Measurements from ENCODE around the gene SECISBP2L. TPM values are rescaled to one million over a fixed set of nuclear protein-coding genes. Genes with fewer than 3 reads are reported as not detected.

SECISBP2L gene
- total and polyA plus RNA-seq, 8 donors: 5.1 to 28.4 (median 17.7) TPM

DNA sequence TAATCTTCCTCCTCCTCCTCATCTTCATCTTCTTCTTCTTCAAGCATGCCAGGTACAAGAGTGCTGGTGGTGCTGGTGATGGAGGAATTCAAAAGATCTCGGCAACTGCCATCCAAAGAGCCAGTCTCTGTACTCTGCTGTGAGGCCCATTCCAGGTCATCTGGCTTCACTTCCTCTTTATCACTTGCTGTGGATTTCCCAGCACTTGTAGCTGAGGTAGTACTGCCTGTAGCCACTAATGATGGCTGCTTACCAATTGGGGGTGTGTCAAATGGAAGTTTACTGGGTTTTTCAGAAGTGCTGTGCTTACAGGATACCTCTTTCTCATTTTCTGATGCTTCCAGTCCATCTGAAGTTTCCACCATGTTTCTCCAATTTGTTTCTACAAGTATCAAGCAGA is 53.7 kb downstream of the SECISBP2L start:
- Histone ChIP-seq H3K4me3 (no peak overlapping the region), H3K27ac (no peak overlapping the region), H3K4me1 (no peaks in the 10 kb centered on the region), H3K9me3 (no peaks in the 10 kb centered on the region), H3K36me3 (peaks cover 9 to 34% (median 21%) of the 10 kb centered on the region in 3 donors), H3K27me3 (no peaks in the 10 kb centered on the region)
- FAIRE-seq (no peak), ATAC-seq (no peak), DNase-seq (no peak)
- 94 to 96% methylated on average over 1 of the region's 1 CpG for WGBS, 2 donors
- intact Hi-C loops (cut with DNase I): no loop called here
- TF ChIP-seq, protein P1, sequence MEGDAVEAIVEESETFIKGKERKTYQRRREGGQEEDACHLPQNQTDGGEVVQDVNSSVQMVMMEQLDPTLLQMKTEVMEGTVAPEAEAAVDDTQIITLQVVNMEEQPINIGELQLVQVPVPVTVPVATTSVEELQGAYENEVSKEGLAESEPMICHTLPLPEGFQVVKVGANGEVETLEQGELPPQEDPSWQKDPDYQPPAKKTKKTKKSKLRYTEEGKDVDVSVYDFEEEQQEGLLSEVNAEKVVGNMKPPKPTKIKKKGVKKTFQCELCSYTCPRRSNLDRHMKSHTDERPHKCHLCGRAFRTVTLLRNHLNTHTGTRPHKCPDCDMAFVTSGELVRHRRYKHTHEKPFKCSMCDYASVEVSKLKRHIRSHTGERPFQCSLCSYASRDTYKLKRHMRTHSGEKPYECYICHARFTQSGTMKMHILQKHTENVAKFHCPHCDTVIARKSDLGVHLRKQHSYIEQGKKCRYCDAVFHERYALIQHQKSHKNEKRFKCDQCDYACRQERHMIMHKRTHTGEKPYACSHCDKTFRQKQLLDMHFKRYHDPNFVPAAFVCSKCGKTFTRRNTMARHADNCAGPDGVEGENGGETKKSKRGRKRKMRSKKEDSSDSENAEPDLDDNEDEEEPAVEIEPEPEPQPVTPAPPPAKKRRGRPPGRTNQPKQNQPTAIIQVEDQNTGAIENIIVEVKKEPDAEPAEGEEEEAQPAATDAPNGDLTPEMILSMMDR (IDR thresholded peaks at IDR 0.05): no peak

DNA sequence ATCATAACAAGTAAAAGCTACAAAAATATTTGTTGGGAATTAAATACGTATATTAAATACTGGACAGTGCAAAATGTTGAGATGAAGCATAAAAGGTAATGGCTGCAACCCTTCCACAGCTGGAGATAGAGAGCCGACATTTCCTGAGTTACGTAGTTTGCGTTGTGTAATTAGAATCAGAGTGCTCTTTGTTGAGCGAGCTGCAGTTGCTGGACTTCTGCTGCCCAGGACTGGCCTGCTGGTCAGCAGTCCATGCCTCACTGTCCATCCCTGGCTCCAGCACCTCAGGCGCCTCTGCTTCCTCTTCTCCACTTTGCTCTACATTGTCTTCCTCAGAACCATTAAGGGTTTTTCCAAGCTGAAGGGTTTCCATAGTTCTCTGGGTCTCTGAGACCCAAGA is 54.1 kb downstream of the SECISBP2L start:
- DNase-seq (no peak), ATAC-seq (no peak), FAIRE-seq (no peak)
- TF ChIP-seq, protein P1 (IDR thresholded peaks at IDR 0.05): no peak
- H3K4me1 ChIP-seq: no peaks in the 10 kb centered on the region
- H3K27ac ChIP-seq: no peak overlapping the region
- intact Hi-C loops (cut with DNase I): no loop called here
- no peaks in the 10 kb centered on the region for H3K27me3 ChIP-seq
- no peak overlapping the region for H3K4me3 ChIP-seq
- H3K36me3 ChIP-seq: peaks cover 9 to 33% (median 21%) of the 10 kb centered on the region in 3 donors
- WGBS, 2 donors: 95 to 98% methylated on average over 6 of the region's 6 CpGs
- no peaks in the 10 kb centered on the region for H3K9me3 ChIP-seq

DNA sequence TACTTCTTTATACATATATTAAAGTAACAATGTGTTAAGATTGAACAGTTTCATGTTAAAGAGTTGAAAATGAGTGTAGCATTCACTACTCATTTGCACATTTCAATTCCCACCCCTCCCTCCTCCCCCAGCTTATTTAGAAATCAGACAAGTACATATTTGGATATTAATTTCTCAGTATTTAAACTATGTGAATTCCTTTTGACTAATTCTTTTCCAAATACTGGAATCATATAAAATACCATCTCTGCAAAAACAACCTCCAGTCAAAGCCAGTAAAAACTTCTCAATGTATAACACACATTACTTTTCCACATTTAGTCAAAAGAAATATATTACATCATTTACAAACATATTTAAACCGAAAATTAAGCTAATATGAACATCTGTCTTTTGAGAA is 57.1 kb downstream of the SECISBP2L start:
- intact Hi-C loops (cut with DNase I): no loop called here

DNA sequence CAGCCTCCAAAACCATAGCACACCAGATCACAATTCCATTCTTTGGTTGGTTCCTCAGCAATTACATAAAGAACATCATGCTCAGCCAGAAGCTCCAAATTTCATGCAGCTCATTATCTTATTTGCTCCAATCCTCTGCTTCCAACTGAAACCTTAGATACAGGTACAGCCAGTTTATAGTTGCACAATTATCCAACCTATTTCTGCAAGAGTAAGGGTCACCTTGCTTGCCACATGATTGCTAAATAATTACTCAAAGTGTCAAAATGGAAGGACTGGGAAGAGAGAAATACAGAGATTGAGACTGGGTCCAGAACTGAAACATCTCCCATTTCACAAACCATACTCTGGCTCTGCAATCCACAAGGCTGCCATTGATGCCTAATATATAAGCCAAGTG is 59.1 kb downstream of the SECISBP2L start:
- TF ChIP-seq, protein P1 (IDR thresholded peaks at IDR 0.05): no peak
- Histone ChIP-seq H3K4me3 (no peak overlapping the region), H3K27me3 (no peaks in the 10 kb centered on the region), H3K36me3 (peaks cover 4 to 14% (median 4%) of the 10 kb centered on the region in 3 donors), H3K9me3 (no peaks in the 10 kb centered on the region), H3K4me1 (no peaks in the 10 kb centered on the region), H3K27ac (no peak overlapping the region)
- DNase-seq (no peak), ATAC-seq (no peak), FAIRE-seq (no peak)
- intact Hi-C loops (cut with DNase I): no loop called here

More for the DNA sequence above, 57.1 kb downstream of the SECISBP2L start:
- no peaks in the 10 kb centered on the region for H3K9me3 ChIP-seq
- no peaks in the 10 kb centered on the region for H3K27me3 ChIP-seq
- DNase-seq (no peak), FAIRE-seq (no peak), ATAC-seq (no peak)
- H3K36me3 ChIP-seq: peaks cover 6 to 19% (median 10%) of the 10 kb centered on the region in 3 donors
- no peak overlapping the region for H3K4me3 ChIP-seq
- no peak overlapping the region for H3K27ac ChIP-seq
- 80 to 81% methylated on average over 1 of the region's 1 CpG for WGBS, 2 donors
- TF ChIP-seq, protein P1 (IDR thresholded peaks at IDR 0.05): no peak
- no peaks in the 10 kb centered on the region for H3K4me1 ChIP-seq

DNA sequence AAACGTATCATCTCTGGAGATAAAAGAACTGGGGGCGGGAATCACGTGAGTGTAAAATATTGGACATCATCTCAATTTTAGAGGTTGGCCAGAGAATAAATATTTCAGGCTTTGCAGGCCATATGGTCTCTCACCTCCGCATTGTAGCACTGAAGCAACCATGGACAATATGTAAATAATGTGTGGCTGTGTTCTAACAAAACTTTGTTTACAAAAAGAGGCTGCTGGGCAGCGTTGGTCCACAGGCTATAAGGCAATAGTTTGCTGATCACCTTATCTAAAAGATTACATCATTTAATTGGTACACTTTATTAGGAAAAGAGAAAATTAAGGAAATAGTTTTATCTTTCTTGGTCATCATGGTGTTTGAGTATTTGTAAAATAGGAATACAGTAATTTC is 60.0 kb downstream of the SECISBP2L start:
- WGBS, 2 donors: 71 to 74% methylated on average over 5 of the region's 5 CpGs
- no peaks in the 10 kb centered on the region for H3K9me3 ChIP-seq
- H3K4me3 ChIP-seq: no peak overlapping the region
- intact Hi-C loops (cut with DNase I): no loop called here
- FAIRE-seq (no peak), DNase-seq (no peak), ATAC-seq (no peak)
- H3K4me1 ChIP-seq: no peaks in the 10 kb centered on the region
- H3K36me3 ChIP-seq: peaks cover 0 to 5% (median 0%) of the 10 kb centered on the region in 3 donors
- TF ChIP-seq, protein P1 (IDR thresholded peaks at IDR 0.05): no peak
- no peaks in the 10 kb centered on the region for H3K27me3 ChIP-seq
- no peak overlapping the region for H3K27ac ChIP-seq
